HAP-1 (cell line): Measurements from ENCODE around the gene C2CD2.
A peak's percentile ranks its signal among the peaks of the same experiment; 100 is the strongest.
"Not testable (repeated sequence)": the region's sequence is repeated elsewhere in the genome, so short reads cannot be mapped to it uniquely, and the experiment has no call there.

Experiments
- DNase-seq, 2 experiments: peaks; one replicate each; pipeline ENCODE4 v3.0.0-alpha.2; 2016 to 2020; ENCODE audit warnings: low spot score in 2 of 2
- H3K27me3 ChIP-seq: fragments of 250-450 bp; sonication (Bioruptor Pico); 2 replicates; pipeline ENCODE4 v1.5.1; 2020; ENCODE audit warnings: low read depth, mild to moderate bottlenecking, moderate library complexity
- H3K36me3 ChIP-seq: fragments of 250-450 bp; sonication (Bioruptor Pico); replicated peaks from 2 replicates; pipeline ENCODE4 v1.5.1; 2020; ENCODE audit warnings: mild to moderate bottlenecking
- H3K4me1 ChIP-seq: fragments of 250-450 bp; sonication (Bioruptor Pico); 2 replicates; pipeline ENCODE4 v1.5.1; 2020; ENCODE audit warnings: mild to moderate bottlenecking
- H3K4me3 ChIP-seq: fragments of 250-450 bp; sonication (Bioruptor Pico); 2 replicates; pipeline ENCODE4 v1.5.1; 2020; ENCODE audit warnings: mild to moderate bottlenecking, moderate library complexity
- H3K9me3 ChIP-seq: fragments of 250-450 bp; sonication (Bioruptor Pico); 2 replicates; pipeline ENCODE4 v1.5.1; 2020; ENCODE audit warnings: mild to moderate bottlenecking, moderate library complexity
- in situ Hi-C: fragments of 300-500 bp; cut with MboI; formaldehyde crosslinking; loops from 3 replicates; pipeline ENCODE4 v1.14.3; 2020; ENCODE audit warnings: low sequenced_read_pairs, inconsistent platforms, mixed read lengths

The C2CD2 gene

DNA sequence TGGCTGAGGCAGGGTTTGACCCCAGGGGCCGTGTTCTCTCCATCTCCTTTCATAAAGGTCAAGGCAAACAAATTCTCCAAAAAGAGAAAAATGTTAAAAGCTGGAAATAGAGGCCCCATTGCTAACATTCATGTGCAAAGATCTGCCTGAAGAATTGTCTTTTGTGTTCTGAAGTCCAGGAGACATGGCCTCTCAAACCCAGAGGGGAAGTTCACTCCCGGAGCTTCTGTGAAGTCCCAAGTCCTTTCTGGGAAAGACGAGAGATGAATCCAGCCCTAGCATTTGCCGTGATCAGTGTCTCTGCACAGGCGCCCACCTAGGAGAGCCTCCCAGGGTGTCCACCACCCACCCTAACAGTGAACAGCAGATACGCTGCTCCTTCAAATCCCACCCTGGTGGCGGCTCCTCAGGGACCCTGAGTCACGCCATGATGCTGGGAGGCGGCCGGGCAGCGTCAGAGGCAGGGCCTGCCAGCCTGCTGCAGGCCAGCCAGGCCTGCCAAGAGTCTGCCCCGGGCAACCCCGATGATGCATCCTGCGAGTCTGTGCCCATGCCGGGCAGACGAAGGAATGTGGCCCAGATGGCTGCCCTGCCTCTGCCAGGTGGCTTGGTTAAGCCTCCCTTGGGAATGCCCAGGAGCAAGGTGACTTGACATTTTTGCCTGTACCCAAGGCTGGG is 5.2 kb upstream of the C2CD2 start:
- Histone ChIP-seq H3K9me3 (no peaks in the 10 kb centered on the region), H3K36me3 (no peaks in the 10 kb centered on the region), H3K27me3 (no peaks in the 10 kb centered on the region), H3K4me3 (no peak overlapping the region), H3K4me1 (peaks cover 5% of the 10 kb centered on the region)
- no peak for DNase-seq
- in situ Hi-C loops: no loop called here

GRCh38 chr21:41957991-41958766 is 4.4 kb upstream of the C2CD2 start:
- no peaks in the 10 kb centered on the region for H3K27me3 ChIP-seq
- DNase-seq: no peak
- H3K4me1 ChIP-seq: peaks cover 6% of the 10 kb centered on the region
- H3K4me3 ChIP-seq: no peak overlapping the region
- no peaks in the 10 kb centered on the region for H3K9me3 ChIP-seq
- in situ Hi-C loops: no loop called here
- H3K36me3 ChIP-seq: no peaks in the 10 kb centered on the region

DNA sequence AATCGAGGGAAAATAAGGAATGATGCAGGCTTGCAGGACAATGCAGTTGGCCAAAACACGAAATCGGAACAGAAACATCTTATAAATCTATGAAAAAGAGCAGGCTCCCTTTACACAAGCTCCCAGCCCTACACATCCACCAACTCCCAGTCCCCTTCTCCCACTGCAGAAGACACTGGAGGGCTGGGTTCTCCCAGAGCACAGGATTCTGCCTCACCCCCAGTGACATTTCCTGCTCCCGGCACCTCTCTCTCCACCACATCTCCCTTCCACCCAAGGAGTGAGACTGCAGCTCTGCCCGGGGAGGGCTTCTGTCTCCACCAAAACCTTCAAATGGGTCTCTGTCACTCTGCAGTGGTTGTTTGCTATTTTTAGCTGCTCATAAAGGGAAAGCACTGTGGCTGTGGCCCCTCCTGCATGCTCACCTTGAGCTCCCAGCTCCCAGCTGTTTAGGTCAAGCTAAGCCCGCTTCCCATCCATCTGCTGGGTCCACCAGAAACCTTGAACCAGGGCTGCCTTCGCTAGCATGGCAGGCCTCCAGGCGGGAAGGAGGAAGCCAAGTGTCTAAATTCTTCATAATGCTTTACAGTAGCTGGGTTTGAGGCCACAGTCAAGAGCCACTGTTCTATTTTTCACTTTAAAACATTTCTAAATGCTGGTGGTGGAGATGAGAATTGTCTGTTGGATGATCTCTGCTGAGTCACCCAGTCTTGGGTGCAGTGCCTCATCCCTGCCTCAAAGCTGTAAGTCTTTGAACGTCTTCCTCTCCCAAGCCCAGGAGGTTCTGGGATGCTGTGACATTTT is 3.3 kb upstream of the C2CD2 start:
- H3K27me3 ChIP-seq: no peaks in the 10 kb centered on the region
- H3K4me1 ChIP-seq: peaks cover 10% of the 10 kb centered on the region
- H3K4me3 ChIP-seq: no peak overlapping the region
- DNase-seq: no peak
- no peaks in the 10 kb centered on the region for H3K36me3 ChIP-seq
- no peaks in the 10 kb centered on the region for H3K9me3 ChIP-seq
- in situ Hi-C loops: no loop called here

GRCh38 chr21:41955516-41955915 is 1.7 kb upstream of the C2CD2 start:
- peaks cover 27% of the 10 kb centered on the region for H3K4me1 ChIP-seq
- no peaks in the 10 kb centered on the region for H3K27me3 ChIP-seq
- H3K36me3 ChIP-seq: no peaks in the 10 kb centered on the region; the same call in 1 of the 2 replicates
- in situ Hi-C loops: no loop called here
- no peaks in the 10 kb centered on the region for H3K9me3 ChIP-seq
- no peak for DNase-seq
- H3K4me3 ChIP-seq: no peak overlapping the region

DNA sequence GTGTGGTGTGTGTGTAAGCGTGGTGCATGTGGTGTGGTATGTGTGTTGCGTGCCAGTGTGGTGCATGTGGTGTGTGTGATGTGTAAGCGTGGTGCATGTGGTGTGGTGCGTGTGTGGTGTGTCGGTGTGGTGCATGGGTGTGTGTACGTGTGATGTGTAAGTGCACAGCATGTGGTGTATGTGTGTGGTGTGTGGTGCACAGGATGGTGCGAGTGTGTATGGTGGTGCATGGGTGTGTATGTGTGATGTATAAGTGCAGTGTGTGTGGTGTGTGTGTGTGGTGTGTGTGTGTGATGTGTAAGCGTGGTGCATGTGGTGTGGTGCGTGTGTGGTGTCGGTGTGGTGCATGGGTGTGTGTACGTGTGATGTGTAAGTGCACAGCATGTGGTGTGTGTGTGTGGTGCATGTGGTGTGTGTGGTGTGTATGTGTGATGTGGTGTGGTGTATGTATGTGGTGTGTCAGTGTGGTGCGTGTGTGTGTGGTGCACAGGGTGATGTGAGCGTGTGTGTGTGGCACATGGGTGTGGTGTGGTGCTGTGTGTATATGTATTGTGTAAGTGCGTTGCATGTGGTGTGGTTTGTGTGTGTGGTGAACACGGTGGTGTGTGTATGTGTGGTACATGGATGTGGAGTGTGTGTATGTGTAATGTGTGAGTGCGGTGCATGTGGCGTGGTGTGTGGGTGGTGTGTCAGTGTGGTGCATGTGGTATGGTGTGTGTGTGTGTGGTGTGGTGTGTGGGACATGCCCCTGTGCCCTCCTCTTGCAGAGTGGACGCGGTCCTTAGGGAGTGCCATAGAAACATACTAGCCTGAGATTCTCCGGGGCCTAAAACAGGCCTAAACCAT is 1.1 kb upstream of the C2CD2 start:
- no peaks in the 10 kb centered on the region for H3K9me3 ChIP-seq
- H3K27me3 ChIP-seq: no peaks in the 10 kb centered on the region
- DNase-seq: no peak
- in situ Hi-C loops: no loop called here
- H3K4me1 ChIP-seq: peaks cover 29% of the 10 kb centered on the region
- H3K36me3 ChIP-seq: no peaks in the 10 kb centered on the region; the same call in 1 of the 2 replicates
- H3K4me3 ChIP-seq: no peak overlapping the region; the same call in 1 of the 2 replicates

DNA sequence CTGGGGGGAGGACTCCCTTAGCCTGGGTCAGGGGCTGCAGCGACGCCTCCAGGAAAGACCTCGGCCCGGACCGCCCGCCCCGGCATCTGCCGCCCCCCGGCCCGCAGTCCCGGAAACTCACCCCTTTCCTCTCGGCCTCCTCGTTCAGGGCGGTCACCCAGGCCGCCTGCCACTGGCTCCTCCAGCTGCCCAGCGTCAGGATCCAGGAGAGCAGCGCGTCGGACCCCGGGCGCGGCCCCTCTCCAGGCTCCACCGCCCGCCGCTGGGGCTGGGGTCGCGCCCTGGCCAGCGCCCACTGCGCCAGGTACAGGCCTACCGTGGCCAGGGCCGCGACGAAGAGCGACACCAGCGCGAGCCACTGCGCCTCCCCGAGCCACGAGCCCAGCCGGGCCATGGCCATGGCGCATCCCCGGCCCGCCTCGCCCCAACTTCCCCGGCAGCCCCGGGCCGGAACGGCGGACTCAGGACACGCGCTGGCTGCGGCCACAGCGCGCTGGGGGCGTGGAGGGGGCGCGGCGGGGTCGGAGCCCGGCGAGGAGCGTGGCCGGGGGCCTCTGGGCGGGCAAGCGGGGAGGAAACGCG is 478 bp downstream of the C2CD2 start:
- no peaks in the 10 kb centered on the region for H3K9me3 ChIP-seq
- DNase-seq: peak in 1 of 2 experiments; percentile 31
- no peaks in the 10 kb centered on the region; the same call in 1 of the 2 replicates for H3K36me3 ChIP-seq
- no peaks in the 10 kb centered on the region for H3K27me3 ChIP-seq
- peak overlapping the region; percentile 60 for H3K4me3 ChIP-seq
- in situ Hi-C loops: no loop called here
- H3K4me1 ChIP-seq: peaks cover 29% of the 10 kb centered on the region

GRCh38 chr21:41952568-41953248 is 1.1 kb downstream of the C2CD2 start:
- Histone ChIP-seq H3K27me3 (no peaks in the 10 kb centered on the region), H3K9me3 (no peaks in the 10 kb centered on the region), H3K4me1 (peaks cover 29% of the 10 kb centered on the region), H3K36me3 (no peaks in the 10 kb centered on the region; the same call in 1 of the 2 replicates), H3K4me3 (peak overlapping the region; percentile 60)
- peak; percentile 9 to 55 for DNase-seq
- in situ Hi-C loops: no loop called here

DNA sequence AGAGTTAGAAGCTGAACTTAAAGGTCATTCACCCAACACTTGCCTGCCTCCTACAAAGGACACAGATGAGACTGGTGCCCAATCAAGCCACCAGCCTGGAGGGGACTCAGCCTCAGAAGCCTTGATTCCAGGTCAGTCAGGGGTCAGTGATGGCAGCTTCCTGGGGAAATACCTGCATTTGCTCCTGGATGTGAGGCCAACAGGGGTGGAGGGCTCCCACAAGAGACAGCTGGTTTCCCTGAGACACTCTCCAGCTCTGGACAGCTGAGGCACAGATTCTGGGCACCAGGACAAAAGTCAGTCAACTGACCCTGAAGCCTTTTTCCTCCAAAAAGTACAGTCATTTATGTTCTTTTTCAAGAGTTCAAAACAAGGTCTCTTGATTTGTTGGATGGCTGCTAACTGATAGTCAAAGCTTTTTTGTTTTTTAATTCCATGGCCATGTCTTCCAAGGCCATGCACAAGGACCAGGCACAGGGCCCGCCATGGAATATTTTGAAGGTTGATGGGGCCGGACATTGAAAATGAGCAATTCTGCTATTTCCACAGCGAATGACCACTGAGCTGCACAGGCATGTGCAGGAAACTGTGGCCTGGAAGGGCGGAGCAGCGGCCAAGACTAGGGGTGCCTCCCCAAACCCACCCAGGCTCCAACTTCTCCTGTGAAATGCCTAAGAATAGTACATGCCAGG is 1.8 kb downstream of the C2CD2 start:
- no peak for DNase-seq
- peaks cover 29% of the 10 kb centered on the region for H3K4me1 ChIP-seq
- H3K4me3 ChIP-seq: peak overlapping the region; percentile 60

DNA sequence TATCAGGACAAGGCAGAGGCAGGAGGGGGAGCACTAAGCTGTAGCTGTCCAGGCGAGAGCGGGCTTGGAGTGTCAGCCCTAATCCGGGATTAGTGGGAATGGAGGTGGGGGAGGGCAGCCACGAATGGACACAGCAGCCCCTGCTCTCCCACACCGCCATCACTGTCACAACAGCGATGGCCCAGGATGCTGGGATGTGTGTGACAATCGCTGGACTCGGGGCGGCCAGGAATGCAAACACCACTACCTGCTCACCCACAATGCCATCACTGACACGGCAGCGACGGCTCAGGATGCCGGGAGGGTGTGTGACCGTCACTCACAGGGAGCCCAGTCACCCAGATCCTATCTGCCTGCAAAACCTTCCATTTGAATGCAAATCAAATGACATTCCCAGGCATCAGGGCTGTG is 2.9 kb downstream of the C2CD2 start:
- Histone ChIP-seq H3K4me1 (peaks cover 29% of the 10 kb centered on the region), H3K27me3 (no peaks in the 10 kb centered on the region), H3K36me3 (no peaks in the 10 kb centered on the region; the same call in 1 of the 2 replicates), H3K4me3 (peak overlapping the region; percentile 33), H3K9me3 (no peaks in the 10 kb centered on the region)
- DNase-seq: peak; percentile 79 to 87
- in situ Hi-C loops: no loop called here

More for the DNA sequence above, 1.8 kb downstream of the C2CD2 start:
- in situ Hi-C loops: no loop called here
- Histone ChIP-seq H3K36me3 (no peaks in the 10 kb centered on the region; the same call in 1 of the 2 replicates), H3K9me3 (no peaks in the 10 kb centered on the region), H3K27me3 (no peaks in the 10 kb centered on the region)

- H3K9me3 ChIP-seq, DNase-seq, H3K4me3 ChIP-seq, H3K27me3 ChIP-seq, H3K36me3 ChIP-seq, in situ Hi-C loops: not testable (repeated sequence)
- peaks cover 29% of the 10 kb centered on the region for H3K4me1 ChIP-seq
Measured at GRCh38 chr21:41949631-41950030, 4.2 kb downstream of the C2CD2 start.

DNA sequence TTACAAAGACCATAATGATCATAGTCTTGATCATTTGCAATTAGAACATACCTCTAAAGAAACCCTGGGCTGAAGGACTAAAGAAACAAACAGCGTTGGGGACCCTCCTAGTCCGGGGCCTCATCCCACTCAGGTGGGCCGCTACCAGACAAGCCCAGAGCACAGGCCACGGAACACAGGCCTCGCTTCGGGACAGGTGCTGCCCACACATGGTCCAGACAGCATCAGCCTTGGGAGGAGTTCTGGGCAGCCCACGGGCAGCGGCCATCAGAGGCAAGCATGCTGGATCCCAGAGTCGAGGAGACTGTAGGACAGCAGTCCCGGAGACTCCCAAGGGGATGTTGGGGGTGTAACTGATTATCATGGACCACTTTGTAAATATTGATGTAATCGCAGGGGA is 4.9 kb downstream of the C2CD2 start:
- no peak for DNase-seq
- in situ Hi-C loops: no loop called here
- H3K4me3 ChIP-seq: no peak overlapping the region
- no peaks in the 10 kb centered on the region for H3K27me3 ChIP-seq
- no peaks in the 10 kb centered on the region for H3K9me3 ChIP-seq
- H3K36me3 ChIP-seq: no peaks in the 10 kb centered on the region; the same call in 1 of the 2 replicates
- peaks cover 24% of the 10 kb centered on the region for H3K4me1 ChIP-seq
